SK-N-MC (cell line): ENCODE results near the gene SLC7A10.

Source experiments
- EZH2 ChIP-seq: fragments of 200-600 bp; sonication (generic); IDR thresholded peaks from one replicate; pipeline ENCODE4 v1.6.1; 2017; ENCODE audit warnings: antibody characterized with exemption
- FOXP2 ChIP-seq: optimal IDR thresholded peaks from 2 replicates; pipeline ENCODE3; 2011; ENCODE audit warnings: mild to moderate bottlenecking, moderate library complexity; ENCODE audit not compliant: insufficient read depth; ENCODE audit errors: extremely low read length, control extremely low read depth
- POLR2AphosphoS5 ChIP-seq: IDR thresholded peaks from 2 replicates; pipeline ENCODE4 v1.6.1; 2012; ENCODE audit warnings: mild to moderate bottlenecking, low read depth, low read length, borderline replicate concordance

- TF ChIP-seq POLR2AphosphoS5 (no peak), EZH2 (no peak), FOXP2 (no peak)
Observed at GRCh38 chr19:33263325-33264023, 37.8 kb upstream of the SLC7A10 start.
